MG63 (cell line): Measurements from ENCODE around the gene CSTF2T. TPM values are rescaled to one million over a fixed set of nuclear protein-coding genes. Genes with fewer than 3 reads are reported as not detected.

Experiments used
- DNase-seq: peaks from one replicate; pipeline ENCODE4 v3.0.0-alpha.2; 2020
- H3K27me3 ChIP-seq: fragments of 250-450 bp; sonication (Bioruptor Pico); 2 replicates; pipeline ENCODE4 v1.5.1; 2020; ENCODE audit warnings: mild to moderate bottlenecking, moderate library complexity
- H3K36me3 ChIP-seq: fragments of 250-450 bp; sonication (Bioruptor Pico); 2 replicates; pipeline ENCODE4 v1.5.1; 2020; ENCODE audit warnings: mild to moderate bottlenecking, moderate library complexity
- H3K4me3 ChIP-seq: fragments of 250-450 bp; sonication (Bioruptor Pico); 2 replicates; pipeline ENCODE4 v1.5.1; 2020; ENCODE audit warnings: mild to moderate bottlenecking, moderate library complexity
- H3K9me3 ChIP-seq: fragments of 250-450 bp; sonication (Bioruptor Pico); 2 replicates; pipeline ENCODE4 v1.5.1; 2020; ENCODE audit warnings: mild to moderate bottlenecking, moderate library complexity
- total RNA-seq: library from RNA; depleted of rRNA; stranded (reverse); fragments of >200 nt; shearing (Covaris generic); gene quantifications from 2 replicates; pipeline ENCODE4 v1.2.3, GENCODE V29; 2014; ENCODE audit warnings: low replicate concordance

CSTF2T gene
- total RNA-seq, 1 experiment from 2014 or later = 23.5 TPM

DNA sequence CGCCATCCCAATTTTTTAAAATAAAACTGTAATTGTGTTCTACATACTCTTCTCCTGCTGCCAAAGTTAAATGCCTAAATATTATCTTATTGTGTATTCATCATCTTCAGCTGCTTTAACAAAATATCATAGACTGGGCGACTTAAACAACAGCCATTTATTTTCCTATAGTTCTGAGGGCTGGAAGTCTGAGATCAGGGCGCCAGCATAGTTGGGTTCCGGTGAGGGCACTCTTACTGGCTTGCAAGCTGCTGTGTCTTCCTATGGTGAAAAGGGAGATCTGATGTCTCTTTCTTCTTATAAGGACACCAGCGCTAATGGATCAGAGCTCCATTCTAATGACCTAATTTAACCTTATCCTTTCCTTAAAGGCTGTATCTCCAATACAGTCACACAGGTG, 30.4 kb downstream of the CSTF2T start:
- DNase-seq = no peak
- peaks cover 8% of the 10 kb centered on the region for H3K9me3 ChIP-seq
- no peaks in the 10 kb centered on the region for H3K27me3 ChIP-seq
- no peaks in the 10 kb centered on the region; the same call in 1 of the 2 replicates for H3K36me3 ChIP-seq
- no peak overlapping the region for H3K4me3 ChIP-seq

DNA sequence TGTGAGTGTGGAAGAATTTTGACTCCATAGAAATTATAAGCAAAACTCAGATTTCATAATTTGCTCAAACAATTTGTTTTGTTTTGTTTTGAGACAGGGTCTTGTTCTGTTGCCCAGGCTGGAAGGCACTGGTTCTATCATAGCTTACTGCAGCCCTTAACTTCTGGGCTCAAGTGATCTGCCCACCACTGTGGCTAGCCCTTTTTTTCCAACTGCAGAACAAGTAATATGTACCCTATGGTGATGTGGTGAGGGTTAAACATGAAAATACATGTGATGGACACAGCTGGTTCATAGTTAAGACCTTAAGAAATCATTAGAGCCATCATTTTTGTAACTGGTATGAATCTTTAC, 31.1 kb downstream of the CSTF2T start:
- no peaks in the 10 kb centered on the region; the same call in 1 of the 2 replicates for H3K36me3 ChIP-seq
- no peak overlapping the region for H3K4me3 ChIP-seq
- DNase-seq = no peak
- H3K27me3 ChIP-seq = no peaks in the 10 kb centered on the region
- H3K9me3 ChIP-seq = peaks cover 8% of the 10 kb centered on the region

DNA sequence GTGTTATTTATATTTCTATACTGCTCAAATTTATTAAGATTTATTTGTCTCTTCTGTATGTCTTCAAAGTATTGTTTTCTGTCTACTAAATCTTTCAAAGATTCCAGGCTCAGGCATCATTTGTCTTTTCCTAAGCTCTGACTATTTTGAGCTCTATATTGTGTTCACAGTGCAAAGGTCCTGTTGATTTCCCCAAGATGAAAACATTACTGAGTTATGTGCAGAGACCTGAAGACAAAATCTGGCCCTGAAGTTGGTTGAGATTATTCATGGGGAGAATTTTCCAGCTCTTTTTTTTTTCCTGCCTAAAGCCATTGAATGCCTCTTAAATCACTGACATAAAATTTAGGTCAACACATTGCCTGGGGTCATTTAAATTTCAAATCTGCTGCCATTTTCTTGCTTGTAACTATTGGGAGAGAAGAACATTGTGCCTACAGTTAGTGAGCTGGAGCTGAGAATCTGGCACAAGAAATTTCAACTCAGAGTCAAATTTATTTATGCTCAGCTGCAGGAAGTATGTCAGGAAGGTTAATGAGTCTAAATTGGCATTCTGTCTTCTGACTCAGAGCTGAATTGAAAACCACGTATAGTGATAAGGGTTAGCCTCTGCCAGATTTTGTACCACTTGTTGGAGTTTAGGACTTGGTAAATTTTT, 31.6 kb downstream of the CSTF2T start:
- Histone ChIP-seq H3K9me3 (peaks cover 8% of the 10 kb centered on the region), H3K27me3 (no peaks in the 10 kb centered on the region), H3K4me3 (no peak overlapping the region), H3K36me3 (no peaks in the 10 kb centered on the region; the same call in 1 of the 2 replicates)
- no peak for DNase-seq

DNA sequence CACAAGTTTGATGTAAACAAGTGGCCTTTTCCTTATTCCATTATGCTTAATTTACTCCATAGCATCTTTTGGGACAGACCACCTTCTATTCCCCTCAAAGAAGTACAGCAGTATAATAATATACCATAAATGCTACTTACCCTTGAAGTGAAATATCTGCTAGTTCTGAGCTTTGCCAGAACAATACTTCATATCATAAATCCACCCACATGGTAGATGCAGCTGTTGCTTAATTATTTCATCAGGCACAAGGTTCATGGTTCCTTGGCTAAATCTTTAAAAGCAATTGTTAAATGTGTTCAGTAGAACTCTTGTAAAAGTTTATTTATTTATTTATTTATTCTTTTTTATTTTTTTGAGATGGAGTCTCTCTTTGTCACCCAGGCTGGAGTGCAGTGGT, 32.9 kb downstream of the CSTF2T start:
- Histone ChIP-seq H3K36me3 (no peaks in the 10 kb centered on the region; the same call in 1 of the 2 replicates), H3K27me3 (no peaks in the 10 kb centered on the region), H3K4me3 (no peak overlapping the region), H3K9me3 (peaks cover 4% of the 10 kb centered on the region; the same call in 1 of the 2 replicates)
- no peak for DNase-seq

DNA sequence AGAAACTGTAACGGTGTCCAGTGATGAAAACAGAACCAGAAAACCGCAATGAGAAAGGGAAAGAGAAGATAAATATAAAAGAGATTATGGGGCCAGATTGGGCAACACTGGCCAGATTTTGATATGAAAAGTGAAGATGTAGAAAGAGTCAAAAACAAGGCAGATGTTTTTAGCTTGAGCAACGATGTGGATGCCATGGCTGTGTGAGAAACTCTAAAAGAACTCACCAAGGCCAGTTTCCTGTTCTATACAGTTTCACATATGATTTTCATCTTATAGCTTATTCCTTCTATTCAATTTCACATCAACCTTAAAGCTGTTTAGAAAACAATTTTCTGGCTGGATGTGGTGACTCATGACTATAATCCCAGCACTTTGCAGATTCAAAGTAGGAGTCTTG, 36.3 kb downstream of the CSTF2T start:
- no peak for DNase-seq
- no peaks in the 10 kb centered on the region; the same call in 1 of the 2 replicates for H3K36me3 ChIP-seq
- no peak overlapping the region for H3K4me3 ChIP-seq
- no peaks in the 10 kb centered on the region for H3K27me3 ChIP-seq
- peaks cover 2% of the 10 kb centered on the region; the same call in 1 of the 2 replicates for H3K9me3 ChIP-seq

DNA sequence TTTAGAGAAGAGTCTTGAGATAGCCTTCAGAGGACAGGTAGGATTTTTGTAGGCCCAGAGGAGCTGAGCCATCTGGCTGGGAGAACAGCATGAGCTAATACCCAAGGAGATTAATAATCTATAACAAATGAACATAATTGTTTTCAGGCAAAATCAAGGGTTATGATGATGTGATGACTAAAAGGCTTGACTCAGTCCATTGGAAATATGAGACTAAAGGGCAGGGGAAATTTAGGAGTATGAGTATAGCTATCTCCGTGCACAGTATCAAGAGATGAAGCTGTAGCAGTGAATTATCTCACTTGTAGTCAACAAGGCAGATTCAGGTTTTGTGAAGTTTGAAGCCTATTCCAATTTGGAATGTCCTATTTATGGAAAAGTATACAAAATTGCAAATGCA, 40.1 kb downstream of the CSTF2T start:
- no peak for DNase-seq
- Histone ChIP-seq H3K36me3 (no peaks in the 10 kb centered on the region; the same call in 1 of the 2 replicates), H3K9me3 (peaks cover 2% of the 10 kb centered on the region; the same call in 1 of the 2 replicates), H3K4me3 (no peak overlapping the region), H3K27me3 (no peaks in the 10 kb centered on the region)

DNA sequence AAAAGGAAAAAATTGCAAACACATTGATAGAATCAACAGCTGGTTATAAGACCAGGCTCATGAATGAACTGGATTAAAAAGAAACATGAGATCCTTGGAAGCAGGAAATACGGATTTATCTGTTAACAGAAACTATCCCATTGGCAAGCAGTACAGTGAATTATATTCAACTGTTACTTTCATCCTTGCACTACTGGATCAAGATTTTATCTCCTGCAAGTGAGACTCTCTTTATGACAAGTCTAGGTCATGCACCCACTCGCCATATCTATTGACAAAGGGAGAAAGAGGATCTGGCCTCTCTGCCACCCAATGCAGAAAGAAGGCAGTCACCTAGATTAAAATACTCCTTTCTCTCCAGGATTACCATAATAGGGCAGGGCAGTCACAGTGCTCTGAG, 41.4 kb downstream of the CSTF2T start:
- Histone ChIP-seq H3K27me3 (no peaks in the 10 kb centered on the region), H3K9me3 (peaks cover 2% of the 10 kb centered on the region; the same call in 1 of the 2 replicates)

DNA sequence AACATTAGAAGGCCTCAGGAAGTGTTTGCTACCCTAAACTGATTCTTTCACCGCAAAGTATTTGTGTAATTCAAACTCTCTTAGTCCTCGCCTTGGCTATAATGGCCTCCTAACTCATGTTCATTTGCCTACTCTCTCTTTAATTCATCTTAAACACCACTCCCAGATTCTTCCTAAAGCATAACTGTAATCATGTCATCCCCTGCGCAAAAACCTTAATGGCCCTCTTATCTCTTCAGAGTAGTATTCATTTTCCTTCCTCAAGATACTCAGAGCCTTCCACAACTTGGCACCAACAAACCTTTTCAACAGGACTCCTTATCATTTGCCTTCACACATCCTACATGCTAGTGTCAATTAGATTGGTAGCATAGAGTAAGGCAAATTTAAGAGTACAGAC, 42.9 kb downstream of the CSTF2T start:
- Histone ChIP-seq H3K27me3 (no peaks in the 10 kb centered on the region), H3K4me3 (no peak overlapping the region), H3K9me3 (peaks cover 2% of the 10 kb centered on the region; the same call in 1 of the 2 replicates), H3K36me3 (no peaks in the 10 kb centered on the region)
- no peak for DNase-seq

More for the DNA sequence above, 41.4 kb downstream of the CSTF2T start:
- Histone ChIP-seq H3K36me3 (no peaks in the 10 kb centered on the region), H3K4me3 (no peak overlapping the region)
- DNase-seq = no peak

DNA sequence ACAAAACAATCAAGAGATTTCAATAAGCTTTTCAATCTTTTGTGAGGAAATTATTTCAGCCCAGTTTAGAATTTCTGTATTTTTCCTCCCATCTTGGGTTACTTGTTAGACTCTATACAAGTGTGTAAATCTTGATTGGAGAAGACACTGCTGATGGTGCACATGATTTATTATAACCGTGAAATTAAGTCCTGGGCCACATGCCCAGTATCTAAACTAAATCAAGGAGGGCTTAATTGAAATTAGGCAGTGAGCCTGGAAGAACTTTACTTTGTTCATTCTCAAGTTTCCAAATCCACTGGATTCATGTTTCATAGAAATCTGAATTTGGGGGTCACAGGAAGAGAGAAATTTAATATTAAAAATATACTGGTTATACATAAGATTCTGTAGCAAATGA, 44.5 kb downstream of the CSTF2T start:
- Histone ChIP-seq H3K9me3 (no peaks in the 10 kb centered on the region), H3K27me3 (no peaks in the 10 kb centered on the region), H3K4me3 (no peak overlapping the region), H3K36me3 (no peaks in the 10 kb centered on the region)
- no peak for DNase-seq

DNA sequence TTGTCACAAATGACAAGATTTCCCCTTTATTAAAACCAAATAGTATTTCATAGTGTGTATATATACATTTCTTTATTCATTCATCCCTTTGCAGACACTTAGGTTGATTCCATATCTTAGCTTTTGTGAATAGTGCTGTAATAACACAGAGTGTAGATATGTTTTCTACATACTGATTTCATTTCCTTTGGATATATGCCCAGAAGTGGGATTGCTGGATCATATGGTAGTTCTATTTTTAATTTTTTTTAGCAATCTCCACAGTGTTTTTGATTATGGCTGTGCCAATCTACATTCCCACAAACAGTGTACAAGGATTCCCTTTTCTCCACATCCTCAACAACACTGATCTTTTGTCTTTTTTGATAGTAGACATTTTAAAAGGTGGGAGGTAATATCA, 46.4 kb downstream of the CSTF2T start:
- H3K27me3 ChIP-seq = no peaks in the 10 kb centered on the region
- no peak overlapping the region for H3K4me3 ChIP-seq
- H3K9me3 ChIP-seq = no peaks in the 10 kb centered on the region
- H3K36me3 ChIP-seq = no peaks in the 10 kb centered on the region
- DNase-seq = no peak

DNA sequence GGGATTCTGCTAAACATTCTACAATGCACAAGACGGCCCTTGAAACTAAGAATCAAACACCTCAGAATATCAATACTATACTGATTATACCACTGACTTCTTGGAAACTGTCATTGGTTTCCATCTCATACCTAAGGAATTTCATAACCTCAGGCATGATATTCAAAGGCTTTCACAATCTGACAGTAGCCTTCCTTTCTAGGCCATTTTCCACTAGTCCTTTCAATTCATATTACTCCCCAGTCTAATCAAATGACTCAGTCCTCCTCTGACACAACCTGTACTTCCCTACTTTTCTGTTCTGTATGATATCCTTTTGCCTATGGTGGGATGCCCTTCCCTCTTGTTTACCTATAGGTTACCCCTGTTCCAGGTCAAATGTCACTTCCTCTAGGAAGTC, 48.3 kb downstream of the CSTF2T start:
- DNase-seq = no peak
- no peak overlapping the region for H3K4me3 ChIP-seq
- no peaks in the 10 kb centered on the region for H3K27me3 ChIP-seq
- H3K36me3 ChIP-seq = no peaks in the 10 kb centered on the region
- H3K9me3 ChIP-seq = no peaks in the 10 kb centered on the region

DNA sequence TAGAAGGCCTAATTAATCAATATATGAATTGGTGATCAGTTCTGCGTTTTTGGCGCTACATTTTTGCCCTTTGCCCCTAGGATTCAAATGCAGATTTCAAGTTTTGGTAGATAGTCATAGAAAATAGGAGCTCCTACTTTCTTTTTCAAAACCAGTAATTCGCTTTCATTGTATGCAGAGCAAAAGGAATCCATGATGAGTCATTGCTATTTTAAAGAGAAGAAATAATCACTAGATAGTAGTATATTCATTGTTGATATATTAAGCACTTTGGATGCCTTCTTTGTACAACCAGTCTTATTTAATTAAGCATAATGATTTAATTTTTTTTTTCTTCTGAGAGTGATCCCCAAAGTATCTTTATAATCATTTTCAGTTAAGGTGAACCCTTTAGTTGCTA, 50.3 kb downstream of the CSTF2T start:
- Histone ChIP-seq H3K36me3 (no peaks in the 10 kb centered on the region), H3K4me3 (no peak overlapping the region), H3K9me3 (no peaks in the 10 kb centered on the region), H3K27me3 (no peaks in the 10 kb centered on the region)
- DNase-seq = no peak
